NCI-H1105 treated with DMSO at 0.1 percent for 48 hours (cell line): Measurements from ENCODE around the gene AKR7A2.
"Not testable (repeated sequence)": the region's sequence is repeated elsewhere in the genome, so short reads cannot be mapped to it uniquely, and the experiment has no call there.

Experiments
- DNase-seq: peaks from one replicate; lab custom pipeline; 2025; lab: John Stamatoyannopoulos, UW

AKR7A2 gene

GRCh38 chr1:19260211-19261138 is 51.5 kb downstream of the AKR7A2 start:
- no peak for DNase-seq

- DNase-seq: no peak
These were observed 53.6 kb downstream of the AKR7A2 start for GRCh38 chr1:19258353-19258752.

GRCh38 chr1:19257178-19257914 is 54.6 kb downstream of the AKR7A2 start:
- DNase-seq: no peak

- not testable (repeated sequence) for DNase-seq
These were observed 55.6 kb downstream of the AKR7A2 start for GRCh38 chr1:19256301-19256700.

- DNase-seq: no peak
These were observed 56.7 kb downstream of the AKR7A2 start for GRCh38 chr1:19255288-19255687.

GRCh38 chr1:19254416-19254815 is 57.5 kb downstream of the AKR7A2 start:
- no peak for DNase-seq
